Measurements from ENCODE around the gene GNL3. TPM values are rescaled to one million over a fixed set of nuclear protein-coding genes. Genes with fewer than 3 reads are reported as not detected.

Gene GNL3
- total RNA-seq, 1 donor from 2014 or later = 50.4 TPM

GRCh38 chr3:52705688-52706686 is 20.2 kb downstream of the GNL3 start, which contains the start of the genes GLT8D1 and SPCS1:
Gene GLT8D1, minus strand, starts transcription at chr3:52705791. Its CDS starts 5,331 bp downstream, at chr3:52700460.
Gene SPCS1, plus strand, starts transcription at chr3:52706106. Its CDS starts 141 bp downstream, at chr3:52706247.
- intact Hi-C loops (cut with DNase I) = loop anchor here (1.0 to 10.0 kb wide), 3 partner anchors 20 to 1179 kb away; partner anchors contain the start of genes ACTR8, GNL3, PARP3 and RRP9
- Histone ChIP-seq H3K9me3 (no peaks in the 10 kb centered on the region), H3K4me1 (peaks cover 10 to 23% of the 10 kb centered on the region in 2 donors), H3K4me3 (peak within 1 kb of the TSS; percentile 85 to 86), H3K36me3 (peaks cover 0 to 9% of the 10 kb centered on the region in 2 donors), H3K27me3 (no peaks in the 10 kb centered on the region), H3K27ac (peak within 1 kb of the TSS; percentile 85 to 89)
- no peak for TF ChIP-seq CTCF (IDR thresholded peaks at IDR 0.05)
- peak in 1 of 2 donors; percentile 89 for DNase-seq (ENCODE audit: low spot score in 2 of 2)

GRCh38 chr3:52707585-52707984 is 21.8 kb downstream of the GNL3 start:
- peak overlapping the region in 1 of 2 donors; percentile 85 for H3K27ac ChIP-seq
- intact Hi-C loops (cut with DNase I) = loop anchor here (10.0 kb wide), 2 partner anchors 763 to 1177 kb away; partner anchors contain the start of genes ACTR8, PARP3 and RRP9

GRCh38 chr3:52710512-52710911 is 24.7 kb downstream of the GNL3 start:
- intact Hi-C loops (cut with DNase I) = no loop called here
- Histone ChIP-seq H3K27ac (no peak overlapping the region), H3K36me3 (peaks cover 7 to 19% of the 10 kb centered on the region in 2 donors), H3K4me1 (peaks cover 5 to 10% of the 10 kb centered on the region in 2 donors), H3K4me3 (no peak overlapping the region), H3K27me3 (no peaks in the 10 kb centered on the region), H3K9me3 (no peaks in the 10 kb centered on the region)
- no peak for TF ChIP-seq CTCF (IDR thresholded peaks at IDR 0.05)
- no peak for DNase-seq (ENCODE audit: low spot score in 2 of 2)

More at GRCh38 chr3:52707585-52707984, 21.8 kb downstream of the GNL3 start:
- Histone ChIP-seq H3K4me3 (peak overlapping the region in 1 of 2 donors; percentile 85), H3K36me3 (peaks cover 5 to 17% of the 10 kb centered on the region in 2 donors), H3K4me1 (peaks cover 10 to 23% of the 10 kb centered on the region in 2 donors), H3K27me3 (no peaks in the 10 kb centered on the region), H3K9me3 (no peaks in the 10 kb centered on the region)
- DNase-seq (ENCODE audit: low spot score in 2 of 2) = peak in 1 of 2 donors; percentile 21
- TF ChIP-seq CTCF (IDR thresholded peaks at IDR 0.05) = no peak

GRCh38 chr3:52712291-52713212 is 26.7 kb downstream of the GNL3 start:
- H3K9me3 ChIP-seq = no peaks in the 10 kb centered on the region
- no peaks in the 10 kb centered on the region for H3K27me3 ChIP-seq
- no peak overlapping the region for H3K27ac ChIP-seq
- peaks cover under 1% of the 10 kb centered on the region in 2 donors for H3K4me1 ChIP-seq
- TF ChIP-seq CTCF (IDR thresholded peaks at IDR 0.05) = no peak
- peaks cover 7 to 19% of the 10 kb centered on the region in 2 donors for H3K36me3 ChIP-seq
- no peak overlapping the region for H3K4me3 ChIP-seq
- peak in 1 of 2 donors; percentile 35 for DNase-seq (ENCODE audit: low spot score in 2 of 2)
- intact Hi-C loops (cut with DNase I) = no loop called here
